HG03439 (cell line): ENCODE data around the gene CCNG1.
"Not testable (repeated sequence)": the region's sequence is repeated elsewhere in the genome, so short reads cannot be mapped to it uniquely, and the experiment has no call there.

Experiments
- ATAC-seq: cut with Tn5 transposase; IDR thresholded peaks from one replicate; pipeline ENCODE4 v1.9.1; 2021; ENCODE audit warnings: mild to moderate bottlenecking, moderate library complexity; ENCODE audit not compliant: unreplicated experiment

Gene CCNG1

DNA sequence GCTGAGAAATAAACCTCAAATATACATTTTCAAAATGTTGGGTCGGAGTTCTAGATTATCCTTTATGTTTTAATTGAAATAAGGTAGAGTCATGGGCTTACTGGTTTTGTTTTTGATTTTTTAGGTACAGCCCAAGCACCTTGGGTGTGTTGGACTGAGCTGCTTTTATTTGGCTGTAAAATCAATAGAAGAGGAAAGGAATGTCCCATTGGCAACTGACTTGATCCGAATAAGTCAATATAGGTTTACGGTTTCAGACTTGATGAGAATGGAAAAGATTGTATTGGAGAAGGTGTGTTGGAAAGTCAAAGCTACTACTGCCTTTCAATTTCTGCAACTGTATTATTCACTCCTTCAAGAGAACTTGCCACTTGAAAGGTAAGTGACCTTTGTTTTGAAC lies 3.6 kb downstream of the CCNG1 start:
- no peak for ATAC-seq

GRCh38 chr5:163444526-163444925 lies 7.1 kb downstream of the CCNG1 start:
- ATAC-seq, result no peak

GRCh38 chr5:163445345-163445744 lies 8.0 kb downstream of the CCNG1 start:
- no peak for ATAC-seq

DNA sequence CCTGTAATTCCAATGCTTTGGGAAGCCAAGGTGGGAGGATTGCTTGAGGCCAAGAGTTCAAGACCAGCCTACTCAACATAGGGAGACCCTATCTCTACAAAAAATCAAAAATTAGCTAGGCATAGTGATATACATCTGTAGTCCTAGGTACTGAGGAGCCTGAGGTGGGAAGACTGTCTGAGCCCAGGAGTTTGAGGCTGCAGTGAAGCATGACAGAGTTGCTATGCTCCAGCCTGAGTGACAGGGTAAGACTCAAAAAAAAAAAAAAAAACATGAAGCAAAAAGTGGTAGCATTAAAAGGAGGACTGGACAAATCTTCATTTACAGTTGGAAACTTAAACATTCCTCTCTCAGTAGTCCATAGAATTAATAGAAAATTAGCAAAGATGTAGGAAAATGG lies 9.8 kb downstream of the CCNG1 start:
- ATAC-seq, result no peak

DNA sequence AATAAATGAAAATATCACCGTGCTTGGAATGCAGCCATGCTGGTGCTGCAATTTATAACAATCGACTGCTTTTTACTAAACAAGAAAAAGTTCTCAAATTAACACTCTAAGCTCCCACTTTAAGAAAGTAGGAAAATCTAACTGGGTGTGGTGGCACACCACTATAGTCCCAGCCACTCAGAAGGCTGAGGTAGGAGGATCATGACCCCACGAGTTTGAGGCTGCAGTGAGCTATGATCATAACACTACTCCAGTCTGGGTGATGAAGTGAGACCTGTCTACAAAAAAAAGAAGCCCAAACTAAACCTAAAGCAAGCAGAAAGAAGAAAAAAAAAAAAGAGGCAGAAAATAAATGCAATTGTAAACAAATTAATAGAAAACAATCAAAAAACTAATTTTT lies 10.5 kb downstream of the CCNG1 start:
- ATAC-seq, result no peak

- ATAC-seq, result no peak
These were observed 11.1 kb downstream of the CCNG1 start for GRCh38 chr5:163448491-163448890.

- no peak for ATAC-seq
These were observed 14.1 kb downstream of the CCNG1 start for GRCh38 chr5:163451489-163451888.

- ATAC-seq, result no peak
These were observed 16.3 kb downstream of the CCNG1 start for GRCh38 chr5:163453705-163454104.

DNA sequence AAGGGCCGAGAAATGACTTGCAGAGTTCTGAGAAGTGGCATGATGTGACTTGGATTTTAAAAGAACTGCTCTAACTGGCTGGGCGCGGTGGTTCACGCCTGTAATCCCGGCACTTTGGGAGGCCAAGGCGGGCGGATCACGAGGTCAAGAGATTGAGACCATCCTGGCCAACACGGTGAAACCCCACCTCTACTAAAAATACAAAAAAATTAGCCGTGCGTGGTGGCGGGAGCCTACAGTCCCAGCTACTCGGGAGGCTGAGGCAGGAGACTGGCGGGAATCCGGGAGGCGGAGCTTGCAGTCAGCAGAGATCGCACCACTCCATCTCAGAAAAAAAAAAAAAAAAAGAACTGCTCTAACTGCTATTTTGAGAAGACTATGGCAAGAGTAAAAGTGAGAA lies 18.0 kb downstream of the CCNG1 start:
- not testable (repeated sequence) for ATAC-seq

DNA sequence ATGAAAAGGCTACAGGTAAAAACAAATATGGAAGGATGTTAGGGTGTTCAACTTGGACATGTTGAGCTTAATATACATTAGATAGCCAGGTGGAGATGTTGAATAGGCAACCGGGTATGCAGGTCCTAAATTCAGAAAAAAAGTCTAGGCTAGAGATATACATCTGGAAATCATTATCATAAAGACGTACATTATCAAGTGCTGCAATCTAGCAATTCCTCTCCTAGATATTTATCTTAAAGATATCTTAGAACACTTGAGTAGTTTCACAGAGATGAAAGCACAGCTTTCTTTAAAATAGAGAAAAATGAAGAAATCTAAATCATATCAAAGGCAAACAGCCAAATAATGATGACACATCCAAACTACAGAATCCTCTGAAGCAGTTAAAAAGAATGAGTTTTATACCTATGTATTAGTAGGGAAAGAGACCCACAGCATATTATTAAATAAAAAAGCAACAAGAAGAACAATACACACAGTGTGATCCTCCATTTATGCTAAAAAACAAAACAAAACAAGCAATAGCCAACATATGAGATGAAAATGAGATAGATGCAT lies 18.7 kb downstream of the CCNG1 start:
- no peak for ATAC-seq

- no peak for ATAC-seq
These were observed 19.4 kb downstream of the CCNG1 start for GRCh38 chr5:163456840-163457239.

GRCh38 chr5:163458778-163459385 lies 21.5 kb downstream of the CCNG1 start:
- no peak for ATAC-seq

DNA sequence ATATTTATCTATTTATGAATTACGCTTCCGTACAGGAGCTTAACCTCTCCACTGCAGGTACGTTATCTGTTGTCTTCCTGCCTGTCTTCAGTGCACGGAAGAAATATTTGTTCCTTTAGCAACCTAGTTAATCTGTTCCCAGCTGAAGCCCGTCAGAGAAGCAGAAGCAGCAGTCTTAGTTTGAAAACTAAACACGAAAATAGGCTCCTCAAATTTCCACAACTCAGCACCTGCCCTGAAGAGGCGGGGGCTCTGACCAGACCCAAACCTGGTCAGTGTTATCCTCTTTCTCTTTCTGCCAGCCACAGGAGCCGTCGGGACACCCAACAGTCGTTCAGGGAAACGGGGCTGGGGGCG lies 22.0 kb downstream of the CCNG1 start:
- ATAC-seq, result peak; percentile 2

GRCh38 chr5:163459819-163460561 lies 22.6 kb downstream of the CCNG1 start, which contains the start of gene NUDCD2:
Gene NUDCD2, minus strand, starts transcription at chr5:163460102. Its CDS starts 52 bp downstream, at chr5:163460050.
- ATAC-seq, result peak; percentile 81

GRCh38 chr5:163460562-163461171 lies 23.3 kb downstream of the CCNG1 start, which contains the start of gene HMMR:
Gene HMMR, plus strand, starts transcription at chr5:163460632. Its CDS starts 61 bp downstream, at chr5:163460693.
- no peak for ATAC-seq

- ATAC-seq, result no peak
These were observed 25.7 kb downstream of the CCNG1 start for GRCh38 chr5:163463063-163463435.

GRCh38 chr5:163467682-163468081 lies 30.3 kb downstream of the CCNG1 start:
- no peak for ATAC-seq

DNA sequence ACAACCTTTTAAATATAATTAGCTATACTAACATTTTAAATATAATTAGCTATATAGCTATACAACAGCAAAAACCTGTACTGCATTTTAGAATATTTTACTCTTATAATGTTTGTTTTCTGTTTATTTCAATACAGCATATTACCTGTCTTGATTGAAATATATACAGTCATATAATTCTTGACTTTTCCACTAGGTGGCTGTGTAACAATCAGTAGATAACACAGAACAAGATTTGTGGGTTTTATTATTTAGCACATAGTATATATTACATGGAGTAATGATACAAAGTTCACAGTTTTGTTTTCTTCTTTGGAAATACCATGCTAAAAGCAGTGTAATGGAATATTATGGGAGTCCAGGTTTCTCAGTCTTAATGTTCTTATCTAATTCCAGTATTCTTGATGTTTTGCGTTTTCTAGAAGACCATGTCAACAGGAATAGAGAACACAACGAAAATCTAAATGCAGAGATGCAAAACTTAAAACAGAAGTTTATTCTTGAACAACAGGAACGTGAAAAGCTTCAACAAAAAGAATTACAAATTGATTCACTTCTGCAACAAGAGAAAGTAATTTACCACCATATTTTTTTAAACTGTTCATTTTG lies 36.3 kb downstream of the CCNG1 start:
- peak; percentile 62 for ATAC-seq

DNA sequence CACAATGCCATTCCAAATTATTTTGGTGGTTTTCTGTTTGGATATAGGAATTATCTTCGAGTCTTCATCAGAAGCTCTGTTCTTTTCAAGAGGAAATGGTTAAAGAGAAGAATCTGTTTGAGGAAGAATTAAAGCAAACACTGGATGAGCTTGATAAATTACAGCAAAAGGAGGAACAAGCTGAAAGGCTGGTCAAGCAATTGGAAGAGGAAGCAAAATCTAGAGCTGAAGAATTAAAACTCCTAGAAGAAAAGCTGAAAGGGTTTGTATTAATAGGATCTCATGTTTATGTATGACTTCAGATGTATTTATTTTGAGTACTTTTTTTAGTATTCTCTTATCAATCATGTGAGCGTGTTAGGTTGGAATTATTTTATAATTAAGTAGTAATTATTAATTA lies 38.0 kb downstream of the CCNG1 start:
- no peak for ATAC-seq

DNA sequence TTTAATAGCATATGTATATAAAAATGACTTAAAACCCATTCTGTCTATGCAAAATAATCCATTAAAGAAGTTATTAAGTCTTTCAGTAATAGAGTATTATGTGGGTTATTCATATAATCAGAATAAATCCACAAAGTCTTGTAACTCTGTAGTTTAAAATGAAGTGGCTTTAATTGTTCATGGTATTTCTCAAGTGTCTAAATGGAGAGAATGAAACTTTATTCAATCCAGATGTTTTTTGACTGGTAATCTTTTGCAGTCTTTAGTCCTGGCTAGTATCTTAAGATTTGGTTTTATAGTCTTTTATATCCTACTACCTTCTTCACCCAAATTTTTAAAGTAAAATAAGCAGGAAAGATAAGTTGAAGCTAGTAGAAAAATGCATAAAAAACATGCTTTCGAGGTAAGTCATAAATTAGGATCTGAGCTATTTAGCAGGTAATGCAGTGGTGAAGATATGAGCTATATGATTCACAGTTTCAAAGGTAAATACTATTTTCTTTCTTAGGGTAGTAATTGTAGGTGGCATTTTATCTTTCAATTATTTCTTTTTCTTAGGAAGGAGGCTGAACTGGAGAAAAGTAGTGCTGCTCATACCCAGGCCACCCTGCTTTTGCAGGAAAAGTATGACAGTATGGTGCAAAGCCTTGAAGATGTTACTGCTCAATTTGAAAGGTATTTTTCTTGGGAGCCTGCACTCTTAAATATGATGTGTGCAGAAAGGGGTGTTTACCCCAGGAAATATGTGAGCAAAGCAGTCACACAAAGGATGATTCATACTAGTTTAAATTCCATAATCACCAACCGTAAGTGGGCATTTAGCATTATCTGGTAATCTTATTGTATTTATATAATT lies 41.0 kb downstream of the CCNG1 start:
- no peak for ATAC-seq

GRCh38 chr5:163478982-163479271 lies 41.5 kb downstream of the CCNG1 start:
- no peak for ATAC-seq
